Activated CD4-positive, CD25-positive, alpha-beta regulatory T cell treated with anti-CD3 and anti-CD28 coated beads, Interleukin-2, amount 50 U/mL, for 16 hours (primary cell): ENCODE results near the gene CYP51A1.
"Not testable (repeated sequence)": the region's sequence is repeated elsewhere in the genome, so short reads cannot be mapped to it uniquely, and the experiment has no call there.

Source experiments
- DNase-seq: peaks from one replicate; pipeline ENCODE4 v3.0.0-alpha.2; 2020; ENCODE audit warnings: low read depth, low spot score

The CYP51A1 gene

GRCh38 chr7:92131764-92132330, 2.4 kb downstream of the CYP51A1 start:
- DNase-seq, result no peak

- no peak for DNase-seq
Measured at GRCh38 chr7:92131093-92131492, 3.2 kb downstream of the CYP51A1 start.

- DNase-seq, result no peak
Measured at GRCh38 chr7:92121681-92122080, 12.6 kb downstream of the CYP51A1 start.

- no peak for DNase-seq
Measured at GRCh38 chr7:92119213-92119759, 15.0 kb downstream of the CYP51A1 start.

- DNase-seq, result no peak
Measured at GRCh38 chr7:92116949-92117348, 17.3 kb downstream of the CYP51A1 start.

- DNase-seq, result no peak
Measured at GRCh38 chr7:92115821-92116220, 18.5 kb downstream of the CYP51A1 start.

- no peak for DNase-seq
Measured at GRCh38 chr7:92110857-92111256, 23.4 kb downstream of the CYP51A1 start.

- DNase-seq, result no peak
Measured at GRCh38 chr7:92108821-92109220, 25.5 kb downstream of the CYP51A1 start.

- not testable (repeated sequence) for DNase-seq
Measured at GRCh38 chr7:92102862-92103261, 31.4 kb downstream of the CYP51A1 start.

GRCh38 chr7:92100534-92100933, 33.7 kb downstream of the CYP51A1 start:
- no peak for DNase-seq

GRCh38 chr7:92095380-92095779, 38.9 kb downstream of the CYP51A1 start:
- no peak for DNase-seq

- no peak for DNase-seq
Measured at GRCh38 chr7:92092210-92092609, 42.1 kb downstream of the CYP51A1 start.

GRCh38 chr7:92088266-92088665, 46.0 kb downstream of the CYP51A1 start:
- DNase-seq, result no peak

- not testable (repeated sequence) for DNase-seq
Measured at GRCh38 chr7:92083922-92084321, 50.4 kb downstream of the CYP51A1 start.

GRCh38 chr7:92076509-92076908, 57.8 kb downstream of the CYP51A1 start:
- no peak for DNase-seq

- DNase-seq, result no peak
Measured at GRCh38 chr7:92075455-92076158, 58.7 kb downstream of the CYP51A1 start.

GRCh38 chr7:92072708-92073107, 61.6 kb downstream of the CYP51A1 start:
- no peak for DNase-seq

- no peak for DNase-seq
Measured at GRCh38 chr7:92072121-92072520, 62.2 kb downstream of the CYP51A1 start.

- no peak for DNase-seq
Measured at GRCh38 chr7:92071032-92071431, 63.2 kb downstream of the CYP51A1 start.

- DNase-seq, result no peak
Measured at GRCh38 chr7:92064438-92065029, 69.7 kb downstream of the CYP51A1 start.
